ENCODE data around the gene BCKDK. TPM values are rescaled to one million over a fixed set of nuclear protein-coding genes. Genes with fewer than 3 reads are reported as not detected.

Gene BCKDK
- total and polyA plus RNA-seq, 2 of the 13 experiments (the other 11 are each of a cell fraction or from before 2014, with no cell fraction given): 24.9 to 42.6 TPM

- peak; percentile 85 for TF ChIP-seq YEATS2 (CRISPR knock-in tag; IDR thresholded peaks at IDR 0.05; ENCODE audit: borderline replicate concordance)
- TF ChIP-seq MTA3 (CRISPR knock-in tag; IDR thresholded peaks at IDR 0.05): no peak
- peak; percentile 35; the same call in 1 of the 2 replicates for TF ChIP-seq ZNF33B (CRISPR knock-in tag; IDR thresholded peaks at IDR 0.05)
- 0 out of 2 replicates have a peak, but pooled peaks have one; percentile 28 for TF ChIP-seq ZNF775 (CRISPR knock-in tag; IDR thresholded peaks at IDR 0.05; ENCODE audit: borderline replicate concordance)
- no peak for TF ChIP-seq PLSCR1 (CRISPR knock-in tag; IDR thresholded peaks at IDR 0.05; ENCODE audit: borderline replicate concordance)
- TF ChIP-seq KLF11 (CRISPR knock-in tag; IDR thresholded peaks at IDR 0.05): no peak
- TF ChIP-seq NR2F6 (IDR thresholded peaks at IDR 0.05): no peak
- TF ChIP-seq NR2F6 (CRISPR knock-in tag; IDR thresholded peaks at IDR 0.05): peak; percentile 48; the same call in 1 of the 2 replicates
- TF ChIP-seq MLXIP (CRISPR knock-in tag; IDR thresholded peaks at IDR 0.05; ENCODE audit: borderline replicate concordance): no peak
- TF ChIP-seq SMAD1 (CRISPR knock-in tag; IDR thresholded peaks at IDR 0.05; ENCODE audit: borderline replicate concordance, low read depth): peak; percentile 46; the same call in 1 of the 2 replicates
- peak; percentile 88; the same call in 1 of the 2 replicates for TF ChIP-seq CHCHD3 (CRISPR knock-in tag; IDR thresholded peaks at IDR 0.05)
- peak; percentile 94 for TF ChIP-seq ZNF614 (CRISPR knock-in tag; IDR thresholded peaks at IDR 0.05; ENCODE audit: borderline replicate concordance)
- TF ChIP-seq THRA (CRISPR knock-in tag; IDR thresholded peaks at IDR 0.05; ENCODE audit: borderline replicate concordance): peak; percentile 82
- 0 out of 2 replicates have a peak, but pooled peaks have one; percentile 8 for TF ChIP-seq ZBTB33 (CRISPR knock-in tag; IDR thresholded peaks at IDR 0.05)
- no peak for TF ChIP-seq XRCC5 (optimal IDR thresholded peaks at IDR 0.05; ENCODE audit: low read length)
- no peak for TF ChIP-seq RFX5 (IDR thresholded peaks at IDR 0.05; ENCODE audit: low read depth, low read length)
- peak; percentile 93 for TF ChIP-seq ARID4A (CRISPR knock-in tag; IDR thresholded peaks at IDR 0.05; ENCODE audit: borderline replicate concordance)
Measured at GRCh38 chr16:31117384-31118222, 9.4 kb downstream of the BCKDK start, which contains the start of gene KAT8 (continued).
